GM23338 (cell line): ENCODE results near the gene MBD1. TPM values are rescaled to one million over a fixed set of nuclear protein-coding genes. Genes with fewer than 3 reads are reported as not detected.

Experiments used
- ATAC-seq: fragments of 200-7000 bp; cut with Tn5 transposase; 3 replicates; pipeline ENCODE4 v1.9.1; 2020
- DNase-seq: peaks from one replicate; pipeline ENCODE4 v3.0.0-alpha.2; 2015; ENCODE audit warnings: low spot score
- H2AFZ ChIP-seq: fragments of 200-600 bp; sonication (generic); 2 replicates; pipeline ENCODE4 v1.8.0; 2016; ENCODE audit warnings: antibody characterized with exemption, mild to moderate bottlenecking, moderate library complexity
- H3F3A ChIP-seq: fragments of 200-600 bp; sonication (generic); replicated peaks from 2 replicates; pipeline ENCODE4 v1.8.0; 2017; ENCODE audit warnings: antibody characterized with exemption, mixed run types, low read depth
- H3K27ac ChIP-seq: fragments of 200-600 bp; sonication (generic); 2 replicates; pipeline ENCODE4 v1.6.1; 2016; ENCODE audit warnings: low read depth
- H3K27me3 ChIP-seq: fragments of 200-600 bp; sonication (generic); 2 replicates; pipeline ENCODE4 v1.8.0; 2016; ENCODE audit warnings: mild to moderate bottlenecking, mixed run types, moderate library complexity; ENCODE audit not compliant: insufficient read depth
- H3K36me3 ChIP-seq: fragments of 200-600 bp; sonication (generic); 2 replicates; pipeline ENCODE4 v1.8.0; 2016; ENCODE audit warnings: mild to moderate bottlenecking; ENCODE audit not compliant: insufficient read depth
- H3K4me1 ChIP-seq: fragments of 200-600 bp; sonication (generic); 2 replicates; pipeline ENCODE4 v1.8.0; 2016; ENCODE audit warnings: mild to moderate bottlenecking, moderate library complexity; ENCODE audit not compliant: insufficient read depth
- H3K4me2 ChIP-seq: fragments of 200-600 bp; sonication (generic); 2 replicates; pipeline ENCODE4 v1.7.1; 2017; ENCODE audit warnings: mixed run types
- H3K4me3 ChIP-seq: fragments of 200-600 bp; sonication (generic); 2 replicates; pipeline ENCODE4 v1.6.1; 2016; ENCODE audit warnings: mixed run types
- H3K79me2 ChIP-seq: fragments of 200-600 bp; sonication (generic); replicated peaks from 2 replicates; pipeline ENCODE4 v1.8.0; 2017; ENCODE audit warnings: mild to moderate bottlenecking; ENCODE audit not compliant: insufficient read depth
- H3K9me2 ChIP-seq: fragments of 200-600 bp; sonication (generic); 2 replicates; pipeline ENCODE4 v1.8.0; 2017; ENCODE audit not compliant: insufficient read depth
- H4K20me1 ChIP-seq: fragments of 200-600 bp; sonication (generic); replicated peaks from 2 replicates; pipeline ENCODE4 v1.8.0; 2017; ENCODE audit warnings: mild to moderate bottlenecking; ENCODE audit not compliant: insufficient read depth
- H3K27ac Mint-ChIP-seq: 2 replicates; pipeline ENCODE4 v1.8.0; 2020; ENCODE audit warnings: inconsistent platforms, mild to moderate bottlenecking, moderate library complexity, mixed read lengths
- H3K27me3 Mint-ChIP-seq: 3 replicates; pipeline ENCODE4 v1.8.0; 2022; ENCODE audit warnings: low read depth, mild to moderate bottlenecking, moderate library complexity, mixed read lengths, inconsistent platforms; ENCODE audit not compliant: insufficient read depth, poor library complexity
- H3K36me3 Mint-ChIP-seq: 3 replicates; pipeline ENCODE4 v1.8.0; 2021; ENCODE audit warnings: low read depth, mild to moderate bottlenecking, inconsistent platforms, moderate library complexity, mixed read lengths
- H3K4me1 Mint-ChIP-seq: 3 replicates; pipeline ENCODE4 v1.8.0; 2020; ENCODE audit warnings: mild to moderate bottlenecking, inconsistent platforms, mixed read lengths
- H3K4me3 Mint-ChIP-seq: 3 replicates; pipeline ENCODE4 v1.8.0; 2021; ENCODE audit warnings: moderate library complexity, mild to moderate bottlenecking, inconsistent platforms, mixed read lengths
- H3K9me3 Mint-ChIP-seq: 3 replicates; pipeline ENCODE4 v1.8.0; 2020; ENCODE audit warnings: moderate library complexity, mild to moderate bottlenecking, inconsistent platforms, mixed read lengths
- CTCF ChIP-seq, 2 experiments: fragments of 200-600 bp in 1 of 2; sonication (generic) in 1 of 2; conservative IDR thresholded peaks; 2 replicates each; pipeline versions ENCODE4 v1.5.1 to v1.6.1; 2016 to 2017; ENCODE audit warnings: antibody characterized with exemption in 2 of 2, low read depth in 2 of 2, mild to moderate bottlenecking in 2 of 2, moderate library complexity in 1 of 2
- EZH2 ChIP-seq: fragments of 200-600 bp; sonication (generic); IDR thresholded peaks from one replicate; pipeline ENCODE4 v1.8.0; 2017; ENCODE audit warnings: antibody characterized with exemption, mild to moderate bottlenecking, low read depth; ENCODE audit not compliant: unreplicated experiment
- EZH2phosphoT487 ChIP-seq: fragments of 200-600 bp; sonication (generic); IDR thresholded peaks from one replicate; pipeline ENCODE4 v1.8.1; 2018; ENCODE audit warnings: antibody characterized with exemption; ENCODE audit not compliant: unreplicated experiment
- JUNB ChIP-seq: IDR thresholded peaks from one replicate; pipeline ENCODE4 v1.6.1; 2016; ENCODE audit warnings: antibody characterized with exemption; ENCODE audit not compliant: unreplicated experiment
- POLR2AphosphoS5 ChIP-seq: IDR thresholded peaks from 2 replicates; pipeline ENCODE4 v1.6.1; 2016; ENCODE audit warnings: antibody characterized with exemption, low read depth
- STAT1 ChIP-seq: IDR thresholded peaks from one replicate; pipeline ENCODE4 v1.6.1; 2016; ENCODE audit warnings: antibody characterized with exemption; ENCODE audit not compliant: unreplicated experiment
- ZNF114 ChIP-seq: fragments of 250-450 bp; sonication (Bioruptor Pico); IDR thresholded peaks from 2 replicates; pipeline ENCODE4 v1.5.0; 2020; ENCODE audit warnings: mild to moderate bottlenecking, moderate library complexity
- ZNF331 ChIP-seq: fragments of 250-450 bp; sonication (Bioruptor Pico); IDR thresholded peaks from 2 replicates; pipeline ENCODE4 v1.5.0; 2020; ENCODE audit warnings: low read depth, mild to moderate bottlenecking, moderate library complexity
- polyA plus RNA-seq: library from polyadenylated mRNA; unstranded; fragments of >200 nt; fragmentation: Nextera tagmentation; extraction: Ambion mirVana; gene quantifications from 2 replicates; pipeline ENCODE4 v1.2.1, GENCODE V29; 2016
- total RNA-seq: library from RNA; depleted of rRNA; stranded (reverse); fragments of >200 nt; shearing (Covaris generic); gene quantifications from 2 replicates; pipeline ENCODE4 v1.2.3, GENCODE V29; 2014
- TF ChIP-seq, protein P1 (sequence below): fragments of 250-450 bp; sonication (Bioruptor Pico); IDR thresholded peaks from 2 replicates; pipeline ENCODE4 v1.5.0; 2020; ENCODE audit warnings: mild to moderate bottlenecking, moderate library complexity
- TF ChIP-seq, protein P2 (sequence below): IDR thresholded peaks from one replicate; pipeline ENCODE4 v1.6.1; 2018; ENCODE audit warnings: antibody characterized with exemption; ENCODE audit not compliant: unreplicated experiment

The MBD1 gene
- total and polyA plus RNA-seq, 2 experiments from 2014 or later: 17.0 to 43.5 TPM

DNA sequence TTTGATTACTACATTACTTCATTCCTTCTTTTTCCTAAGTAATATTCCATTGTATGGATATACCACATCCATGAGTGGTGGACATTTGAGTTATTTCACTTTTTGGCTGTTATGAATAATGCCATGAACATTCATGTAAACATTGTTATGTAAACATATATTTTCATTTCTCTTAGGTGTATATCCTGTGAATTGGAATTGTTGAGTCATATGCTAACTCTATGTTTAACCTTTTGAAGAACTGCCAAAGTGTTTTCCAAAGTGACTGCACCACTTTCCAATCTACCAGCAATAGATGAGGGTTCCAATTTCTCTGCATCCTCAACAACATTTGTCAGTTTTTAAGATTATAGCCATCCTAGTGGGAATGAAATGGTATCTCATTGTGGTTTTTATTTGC, 48.9 kb upstream of the MBD1 start (continued):
- TF ChIP-seq, protein P1, sequence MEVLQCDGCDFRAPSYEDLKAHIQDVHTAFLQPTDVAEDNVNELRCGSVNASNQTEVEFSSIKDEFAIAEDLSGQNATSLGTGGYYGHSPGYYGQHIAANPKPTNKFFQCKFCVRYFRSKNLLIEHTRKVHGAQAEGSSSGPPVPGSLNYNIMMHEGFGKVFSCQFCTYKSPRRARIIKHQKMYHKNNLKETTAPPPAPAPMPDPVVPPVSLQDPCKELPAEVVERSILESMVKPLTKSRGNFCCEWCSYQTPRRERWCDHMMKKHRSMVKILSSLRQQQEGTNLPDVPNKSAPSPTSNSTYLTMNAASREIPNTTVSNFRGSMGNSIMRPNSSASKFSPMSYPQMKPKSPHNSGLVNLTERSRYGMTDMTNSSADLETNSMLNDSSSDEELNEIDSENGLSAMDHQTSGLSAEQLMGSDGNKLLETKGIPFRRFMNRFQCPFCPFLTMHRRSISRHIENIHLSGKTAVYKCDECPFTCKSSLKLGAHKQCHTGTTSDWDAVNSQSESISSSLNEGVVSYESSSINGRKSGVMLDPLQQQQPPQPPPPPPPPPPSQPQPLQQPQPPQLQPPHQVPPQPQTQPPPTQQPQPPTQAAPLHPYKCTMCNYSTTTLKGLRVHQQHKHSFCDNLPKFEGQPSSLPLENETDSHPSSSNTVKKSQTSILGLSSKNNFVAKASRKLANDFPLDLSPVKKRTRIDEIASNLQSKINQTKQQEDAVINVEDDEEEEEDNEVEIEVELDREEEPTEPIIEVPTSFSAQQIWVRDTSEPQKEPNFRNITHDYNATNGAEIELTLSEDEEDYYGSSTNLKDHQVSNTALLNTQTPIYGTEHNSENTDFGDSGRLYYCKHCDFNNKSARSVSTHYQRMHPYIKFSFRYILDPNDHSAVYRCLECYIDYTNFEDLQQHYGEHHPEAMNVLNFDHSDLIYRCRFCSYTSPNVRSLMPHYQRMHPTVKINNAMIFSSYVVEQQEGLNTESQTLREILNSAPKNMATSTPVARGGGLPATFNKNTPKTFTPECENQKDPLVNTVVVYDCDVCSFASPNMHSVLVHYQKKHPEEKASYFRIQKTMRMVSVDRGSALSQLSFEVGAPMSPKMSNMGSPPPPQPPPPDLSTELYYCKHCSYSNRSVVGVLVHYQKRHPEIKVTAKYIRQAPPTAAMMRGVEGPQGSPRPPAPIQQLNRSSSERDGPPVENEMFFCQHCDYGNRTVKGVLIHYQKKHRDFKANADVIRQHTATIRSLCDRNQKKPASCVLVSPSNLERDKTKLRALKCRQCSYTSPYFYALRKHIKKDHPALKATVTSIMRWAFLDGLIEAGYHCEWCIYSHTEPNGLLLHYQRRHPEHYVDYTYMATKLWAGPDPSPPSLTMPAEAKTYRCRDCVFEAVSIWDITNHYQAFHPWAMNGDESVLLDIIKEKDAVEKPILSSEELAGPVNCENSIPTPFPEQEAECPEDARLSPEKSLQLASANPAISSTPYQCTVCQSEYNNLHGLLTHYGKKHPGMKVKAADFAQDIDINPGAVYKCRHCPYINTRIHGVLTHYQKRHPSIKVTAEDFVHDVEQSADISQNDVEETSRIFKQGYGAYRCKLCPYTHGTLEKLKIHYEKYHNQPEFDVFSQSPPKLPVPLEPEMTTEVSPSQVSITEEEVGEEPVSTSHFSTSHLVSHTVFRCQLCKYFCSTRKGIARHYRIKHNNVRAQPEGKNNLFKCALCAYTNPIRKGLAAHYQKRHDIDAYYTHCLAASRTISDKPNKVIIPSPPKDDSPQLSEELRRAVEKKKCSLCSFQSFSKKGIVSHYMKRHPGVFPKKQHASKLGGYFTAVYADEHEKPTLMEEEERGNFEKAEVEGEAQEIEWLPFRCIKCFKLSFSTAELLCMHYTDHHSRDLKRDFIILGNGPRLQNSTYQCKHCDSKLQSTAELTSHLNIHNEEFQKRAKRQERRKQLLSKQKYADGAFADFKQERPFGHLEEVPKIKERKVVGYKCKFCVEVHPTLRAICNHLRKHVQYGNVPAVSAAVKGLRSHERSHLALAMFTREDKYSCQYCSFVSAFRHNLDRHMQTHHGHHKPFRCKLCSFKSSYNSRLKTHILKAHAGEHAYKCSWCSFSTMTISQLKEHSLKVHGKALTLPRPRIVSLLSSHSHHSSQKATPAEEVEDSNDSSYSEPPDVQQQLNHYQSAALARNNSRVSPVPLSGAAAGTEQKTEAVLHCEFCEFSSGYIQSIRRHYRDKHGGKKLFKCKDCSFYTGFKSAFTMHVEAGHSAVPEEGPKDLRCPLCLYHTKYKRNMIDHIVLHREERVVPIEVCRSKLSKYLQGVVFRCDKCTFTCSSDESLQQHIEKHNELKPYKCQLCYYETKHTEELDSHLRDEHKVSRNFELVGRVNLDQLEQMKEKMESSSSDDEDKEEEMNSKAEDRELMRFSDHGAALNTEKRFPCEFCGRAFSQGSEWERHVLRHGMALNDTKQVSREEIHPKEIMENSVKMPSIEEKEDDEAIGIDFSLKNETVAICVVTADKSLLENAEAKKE (CRISPR knock-in tag): no peak
- TF ChIP-seq, protein P2, sequence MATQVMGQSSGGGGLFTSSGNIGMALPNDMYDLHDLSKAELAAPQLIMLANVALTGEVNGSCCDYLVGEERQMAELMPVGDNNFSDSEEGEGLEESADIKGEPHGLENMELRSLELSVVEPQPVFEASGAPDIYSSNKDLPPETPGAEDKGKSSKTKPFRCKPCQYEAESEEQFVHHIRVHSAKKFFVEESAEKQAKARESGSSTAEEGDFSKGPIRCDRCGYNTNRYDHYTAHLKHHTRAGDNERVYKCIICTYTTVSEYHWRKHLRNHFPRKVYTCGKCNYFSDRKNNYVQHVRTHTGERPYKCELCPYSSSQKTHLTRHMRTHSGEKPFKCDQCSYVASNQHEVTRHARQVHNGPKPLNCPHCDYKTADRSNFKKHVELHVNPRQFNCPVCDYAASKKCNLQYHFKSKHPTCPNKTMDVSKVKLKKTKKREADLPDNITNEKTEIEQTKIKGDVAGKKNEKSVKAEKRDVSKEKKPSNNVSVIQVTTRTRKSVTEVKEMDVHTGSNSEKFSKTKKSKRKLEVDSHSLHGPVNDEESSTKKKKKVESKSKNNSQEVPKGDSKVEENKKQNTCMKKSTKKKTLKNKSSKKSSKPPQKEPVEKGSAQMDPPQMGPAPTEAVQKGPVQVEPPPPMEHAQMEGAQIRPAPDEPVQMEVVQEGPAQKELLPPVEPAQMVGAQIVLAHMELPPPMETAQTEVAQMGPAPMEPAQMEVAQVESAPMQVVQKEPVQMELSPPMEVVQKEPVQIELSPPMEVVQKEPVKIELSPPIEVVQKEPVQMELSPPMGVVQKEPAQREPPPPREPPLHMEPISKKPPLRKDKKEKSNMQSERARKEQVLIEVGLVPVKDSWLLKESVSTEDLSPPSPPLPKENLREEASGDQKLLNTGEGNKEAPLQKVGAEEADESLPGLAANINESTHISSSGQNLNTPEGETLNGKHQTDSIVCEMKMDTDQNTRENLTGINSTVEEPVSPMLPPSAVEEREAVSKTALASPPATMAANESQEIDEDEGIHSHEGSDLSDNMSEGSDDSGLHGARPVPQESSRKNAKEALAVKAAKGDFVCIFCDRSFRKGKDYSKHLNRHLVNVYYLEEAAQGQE: no peak

DNA sequence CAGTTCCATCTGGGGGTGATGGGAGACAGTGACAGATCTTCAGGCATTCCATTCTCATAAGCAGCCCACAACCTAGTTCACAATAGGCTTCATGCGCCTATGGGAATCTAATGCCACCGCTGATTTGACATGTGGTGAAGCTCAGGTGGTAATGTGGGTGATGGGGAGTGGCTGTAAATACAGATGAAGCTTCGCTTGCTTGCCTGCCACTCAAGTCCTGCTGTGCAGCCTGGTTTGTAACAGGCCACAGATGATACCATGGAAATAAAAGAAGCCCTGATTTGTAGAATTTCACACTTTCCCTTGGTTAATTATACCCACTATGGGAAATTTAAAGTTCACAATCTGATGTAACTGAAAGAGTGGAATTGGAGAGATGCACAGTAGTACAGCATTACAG, 46.7 kb upstream of the MBD1 start:
- H3K79me2 ChIP-seq: no peaks in the 10 kb centered on the region
- no peak overlapping the region for H2AFZ ChIP-seq
- no peaks in the 10 kb centered on the region for H3F3A ChIP-seq
- ATAC-seq (no peak), DNase-seq (no peak)
- no peak overlapping the region for H3K27ac ChIP-seq
- no peak overlapping the region for H3K4me2 ChIP-seq
- Mint-ChIP-seq H3K4me3 (no peak overlapping the region), H3K27ac (no peak overlapping the region), H3K4me1 (no peaks in the 10 kb centered on the region), H3K36me3 (no peaks in the 10 kb centered on the region), H3K9me3 (peaks cover 3% of the 10 kb centered on the region; the same call in 2 of the 3 replicates), H3K27me3 (no peaks in the 10 kb centered on the region)
- no peaks in the 10 kb centered on the region for H3K4me1 ChIP-seq
- no peaks in the 10 kb centered on the region for H3K9me2 ChIP-seq
- no peaks in the 10 kb centered on the region for H3K27me3 ChIP-seq
- no peaks in the 10 kb centered on the region for H3K36me3 ChIP-seq
- H3K4me3 ChIP-seq: no peak overlapping the region
- H4K20me1 ChIP-seq: no peaks in the 10 kb centered on the region
- TF ChIP-seq, protein P2: no peak
- TF ChIP-seq ZNF331 (CRISPR knock-in tag) (no peak), JUNB (no peak), STAT1 (no peak), EZH2 (no peak), ZNF114 (CRISPR knock-in tag) (no peak), CTCF (conservative IDR thresholded peaks at IDR 0.05; ENCODE audit: low read depth in 2 of 2) (no peak), EZH2phosphoT487 (no peak), POLR2AphosphoS5 (no peak)
